GM21423 (cell line): Measurements from ENCODE around the gene KRTAP5-5.
"Not testable (repeated sequence)": the region's sequence is repeated elsewhere in the genome, so short reads cannot be mapped to it uniquely, and the experiment has no call there.

Experiments
- ATAC-seq: cut with Tn5 transposase; IDR thresholded peaks from one replicate; pipeline ENCODE4 v1.9.1; 2021; ENCODE audit warnings: mild to moderate bottlenecking, moderate library complexity; ENCODE audit not compliant: unreplicated experiment

The KRTAP5-5 gene

GRCh38 chr11:1641096-1641495 is 11.5 kb downstream of the KRTAP5-5 start:
- no peak for ATAC-seq

GRCh38 chr11:1642288-1643145 is 12.9 kb downstream of the KRTAP5-5 start:
- ATAC-seq, result no peak

DNA sequence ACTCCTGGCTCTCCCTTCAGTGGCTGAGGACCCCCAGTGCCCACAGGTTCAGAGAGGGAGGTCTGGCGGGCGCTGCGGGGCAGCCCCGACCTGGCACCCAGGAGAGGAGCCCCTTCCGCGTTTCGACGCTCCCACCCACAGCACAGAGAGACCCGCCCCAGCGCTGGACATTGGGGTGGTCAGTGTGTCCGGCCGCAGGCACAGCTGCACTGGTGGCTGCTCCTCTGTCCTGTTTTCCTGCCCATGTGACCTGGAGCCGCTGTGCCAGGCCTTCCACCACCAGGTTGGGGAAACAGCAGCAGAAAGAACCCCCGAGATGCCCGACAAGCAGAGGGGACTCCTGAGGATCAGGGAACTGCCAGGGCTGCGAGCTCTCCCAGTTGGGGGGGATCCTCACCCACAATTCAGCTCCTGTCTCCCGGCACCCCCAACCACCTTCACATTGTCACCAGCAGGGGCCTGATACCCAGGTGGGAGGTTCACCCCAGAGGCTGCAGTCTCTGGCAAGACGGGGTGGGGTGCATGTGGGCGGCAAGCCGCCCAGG is 13.6 kb downstream of the KRTAP5-5 start:
- no peak for ATAC-seq

- no peak for ATAC-seq
Observed at GRCh38 chr11:1644601-1645356, 15.2 kb downstream of the KRTAP5-5 start.

DNA sequence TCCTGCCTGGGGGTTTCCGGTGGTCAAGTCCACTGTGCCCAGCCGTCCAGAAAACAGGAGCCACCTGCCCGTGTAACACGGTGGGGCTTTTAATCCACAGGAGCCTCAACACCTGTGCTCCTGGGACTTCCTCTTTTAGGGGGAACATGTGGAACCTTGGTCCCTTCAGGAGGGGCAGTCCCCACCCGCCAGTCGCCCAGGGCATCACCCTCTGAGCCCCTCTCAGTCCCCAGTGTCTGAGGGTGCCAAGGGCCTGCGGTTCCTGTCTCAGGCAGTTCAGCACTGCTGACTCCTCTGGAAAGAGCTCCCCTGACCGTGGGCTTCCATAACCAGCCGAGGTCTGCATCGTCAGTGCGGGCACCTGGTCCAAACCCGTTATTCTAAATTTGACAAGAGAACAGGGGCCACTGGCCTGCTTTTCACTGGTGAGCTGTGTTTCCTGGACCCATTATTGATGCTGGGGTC is 15.8 kb downstream of the KRTAP5-5 start:
- ATAC-seq, result no peak

GRCh38 chr11:1646540-1646939 is 17.0 kb downstream of the KRTAP5-5 start:
- ATAC-seq, result not testable (repeated sequence)

DNA sequence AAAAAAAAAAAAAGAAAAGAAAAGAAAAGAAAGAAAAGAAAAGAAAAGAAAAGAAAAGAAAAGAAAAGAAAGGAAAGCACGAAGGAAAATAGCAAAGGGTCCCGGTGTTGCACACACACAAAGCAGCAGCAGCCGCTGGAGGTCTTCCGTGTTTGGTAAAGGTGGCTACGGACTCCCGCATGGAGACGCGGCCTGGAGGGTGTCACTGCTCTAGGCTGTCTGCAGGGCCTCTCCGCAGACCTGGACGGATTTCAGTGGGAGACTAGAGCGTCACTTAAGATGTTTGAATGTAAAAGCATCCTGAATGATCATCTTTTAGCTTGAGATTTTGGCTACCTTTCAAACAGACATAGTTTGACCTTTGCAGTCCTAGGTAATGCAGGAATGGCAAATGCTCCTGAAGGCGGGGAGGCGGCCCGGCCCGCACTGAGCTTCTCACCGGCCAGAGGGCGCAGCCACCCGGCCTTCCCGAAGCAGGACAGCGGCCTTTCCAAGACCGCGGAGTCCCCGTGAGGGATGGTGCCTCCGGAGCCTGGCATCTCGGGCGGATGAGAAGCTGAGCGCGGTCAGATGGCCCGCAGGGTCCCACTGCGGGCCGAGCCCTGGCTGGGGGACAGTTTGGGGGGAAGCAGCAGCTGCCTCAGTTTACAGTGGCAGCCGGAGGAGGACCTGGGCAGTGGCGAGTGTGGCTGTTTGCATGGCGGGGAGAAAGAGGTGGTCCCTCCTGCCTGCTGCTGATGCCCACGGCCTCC is 18.5 kb downstream of the KRTAP5-5 start:
- ATAC-seq, result no peak

- no peak for ATAC-seq
Observed at GRCh38 chr11:1648653-1649420, 19.3 kb downstream of the KRTAP5-5 start.

DNA sequence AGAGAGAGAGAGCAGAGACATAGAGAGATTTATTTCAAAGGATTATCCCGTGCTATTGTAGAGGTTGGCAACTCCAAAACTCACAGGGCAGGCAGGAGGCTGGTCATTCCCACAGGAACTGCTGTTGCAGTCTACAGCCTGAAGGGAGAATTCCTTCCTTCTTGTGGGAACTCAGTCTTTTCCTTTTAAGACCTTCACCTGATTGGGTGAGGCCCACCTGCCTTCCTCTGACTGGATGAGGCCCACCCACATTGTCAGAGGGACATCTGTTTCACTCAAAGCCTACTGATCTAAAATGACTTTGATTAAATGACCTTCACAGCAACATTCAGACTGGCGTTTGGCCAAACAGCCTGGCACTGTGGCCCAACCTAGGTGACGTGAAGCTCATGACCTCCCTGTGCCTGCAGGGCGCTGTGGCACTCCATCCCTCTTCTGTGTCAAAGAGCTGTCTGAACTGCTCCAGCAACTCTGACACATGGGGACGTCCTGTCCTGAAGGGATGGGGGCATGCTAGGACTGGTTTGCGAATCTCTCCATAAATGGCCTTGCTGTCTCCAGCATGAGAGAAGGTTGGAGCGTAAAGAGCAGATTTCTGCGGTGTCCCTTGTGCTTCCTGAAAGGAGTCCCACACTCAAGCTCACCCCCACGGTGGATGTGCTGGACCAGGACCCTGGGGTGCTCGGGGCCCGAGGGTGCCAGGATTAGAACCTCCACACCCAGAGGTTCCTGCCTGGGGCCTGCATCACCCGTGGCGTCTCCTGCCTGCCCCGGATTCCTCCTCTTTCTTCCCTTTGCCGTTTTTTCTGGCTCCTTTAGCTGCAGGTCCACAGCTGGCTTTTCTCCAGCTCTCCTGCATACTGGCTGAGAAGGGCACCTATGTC is 20.7 kb downstream of the KRTAP5-5 start:
- ATAC-seq, result no peak

- no peak for ATAC-seq
Observed at GRCh38 chr11:1650918-1651262, 21.3 kb downstream of the KRTAP5-5 start.

GRCh38 chr11:1651411-1651980 is 21.9 kb downstream of the KRTAP5-5 start:
- no peak for ATAC-seq

DNA sequence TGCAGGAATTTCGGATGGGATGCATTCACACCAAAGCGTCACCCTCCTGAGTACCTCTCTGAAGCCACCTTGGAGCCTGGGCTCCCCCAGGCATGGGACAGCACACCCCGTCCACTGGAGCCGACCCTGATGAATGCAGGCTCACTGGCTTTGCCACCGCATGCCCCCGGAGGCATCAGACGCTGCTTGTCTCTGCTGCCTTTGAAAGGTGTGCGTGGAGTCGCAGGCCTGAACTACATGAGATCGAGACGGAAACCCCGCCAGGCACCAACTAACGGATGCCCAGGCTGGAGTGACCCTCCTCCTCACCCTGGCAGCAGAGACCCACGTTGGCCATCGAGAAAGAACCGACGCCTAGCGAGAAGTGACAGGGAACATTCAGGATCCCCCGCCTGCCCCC is 22.5 kb downstream of the KRTAP5-5 start:
- ATAC-seq, result no peak

DNA sequence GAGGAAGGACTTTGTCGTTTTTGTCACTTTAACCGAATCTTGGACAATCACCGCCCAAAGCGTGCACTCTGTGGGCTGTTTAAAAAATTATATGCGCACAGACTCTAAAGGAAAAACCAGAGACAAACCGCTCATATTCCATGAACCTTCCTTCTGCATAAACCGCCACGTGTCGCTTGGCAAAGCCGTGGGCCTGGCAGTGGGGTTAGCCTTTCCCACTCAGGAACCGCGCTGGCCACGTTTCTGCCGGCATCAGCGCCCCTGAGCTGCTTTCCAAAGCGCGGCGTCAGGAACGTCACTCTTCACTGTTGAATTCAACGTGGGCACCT is 22.8 kb downstream of the KRTAP5-5 start:
- no peak for ATAC-seq

- ATAC-seq, result no peak
Observed at GRCh38 chr11:1652771-1653540, 23.4 kb downstream of the KRTAP5-5 start.

GRCh38 chr11:1653541-1654387 is 24.2 kb downstream of the KRTAP5-5 start:
- ATAC-seq, result no peak

GRCh38 chr11:1654388-1655167 is 25.0 kb downstream of the KRTAP5-5 start:
- ATAC-seq, result no peak
